HG03565 (cell line): Measurements from ENCODE around the gene GJA8.
"Not testable (repeated sequence)": the region's sequence is repeated elsewhere in the genome, so short reads cannot be mapped to it uniquely, and the experiment has no call there.

Experiments
- ATAC-seq: cut with Tn5 transposase; IDR thresholded peaks from one replicate; pipeline ENCODE4 v1.9.1; 2021; ENCODE audit warnings: mild to moderate bottlenecking, moderate library complexity; ENCODE audit not compliant: unreplicated experiment

Gene GJA8

DNA sequence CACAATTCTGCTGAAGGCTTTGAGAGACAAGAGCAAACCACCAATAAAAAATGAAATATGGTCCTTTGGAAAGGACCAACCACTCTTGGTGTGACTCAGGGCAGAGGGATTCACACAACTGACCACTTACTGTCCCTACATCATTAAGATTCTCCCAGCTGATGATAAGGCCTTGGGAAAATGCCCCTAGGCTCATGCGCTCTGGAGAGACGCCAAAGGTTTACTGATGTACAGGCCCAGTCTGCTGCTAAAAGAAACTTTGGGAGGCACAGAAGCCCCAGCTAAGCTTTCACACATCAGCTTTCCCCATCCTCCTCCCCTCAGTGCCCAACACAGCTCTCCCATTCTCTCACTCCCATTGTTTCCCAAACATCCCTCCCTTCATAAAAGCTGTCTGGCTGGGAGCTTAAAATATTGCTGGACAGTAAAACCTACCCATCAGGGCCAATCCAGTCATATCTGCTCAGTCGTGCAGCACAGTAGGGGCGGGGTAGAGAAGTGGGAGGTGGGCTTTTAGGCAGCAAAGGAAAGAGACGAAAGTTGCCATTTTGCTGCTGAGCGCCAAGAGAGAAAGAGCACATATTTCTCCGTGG is at the start of gene GJA8:
GJA8 (plus strand) TSS at position 543 of the 593 bp plus-strand sequence. CDS start 5,161 bp downstream, outside the sequence.
- ATAC-seq = no peak

DNA sequence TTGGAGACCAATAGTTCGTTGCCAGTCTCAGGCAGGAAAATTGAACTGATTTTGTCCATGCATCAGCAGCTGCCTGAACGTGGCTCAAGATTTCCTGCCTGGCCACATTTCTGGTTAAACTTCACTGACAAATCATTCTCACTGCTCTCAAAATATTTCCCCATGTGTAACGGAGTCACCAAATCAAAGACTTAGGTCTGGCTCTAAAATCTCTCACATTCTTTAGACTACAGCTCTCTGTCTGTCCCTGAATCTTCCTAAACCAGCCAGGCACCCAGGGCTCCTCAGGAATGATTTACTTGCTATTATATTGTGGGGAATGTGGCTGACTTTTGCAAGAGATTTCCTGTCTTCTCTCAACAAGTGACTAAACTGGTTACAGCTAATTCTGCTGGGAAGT is 49.2 kb upstream of the GJA8 start:
- no peak for ATAC-seq

GRCh38 chr1:147854989-147855388 is 47.6 kb upstream of the GJA8 start:
- ATAC-seq = not testable (repeated sequence)

GRCh38 chr1:147855996-147856395 is 46.6 kb upstream of the GJA8 start:
- ATAC-seq = not testable (repeated sequence)

DNA sequence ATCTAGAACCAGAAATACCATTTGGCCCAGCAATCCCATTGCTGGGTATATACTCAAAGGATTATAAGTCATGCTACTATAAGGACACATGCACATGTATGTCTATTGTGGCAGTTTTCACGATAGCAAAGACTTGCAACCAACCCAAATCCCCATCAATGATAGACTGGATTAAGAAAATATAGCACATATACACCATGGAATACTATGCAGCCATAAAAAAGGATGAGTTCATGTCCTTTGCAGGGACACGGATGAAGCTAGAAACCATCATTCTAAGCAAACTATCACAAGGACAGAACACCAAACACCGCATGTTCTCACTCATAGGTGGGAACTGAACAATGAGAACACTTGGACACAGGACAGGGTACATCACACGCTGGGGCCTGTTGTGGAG is 35.4 kb upstream of the GJA8 start:
- not testable (repeated sequence) for ATAC-seq

- ATAC-seq = no peak
Observed at GRCh38 chr1:147878022-147878421, 24.6 kb upstream of the GJA8 start.

DNA sequence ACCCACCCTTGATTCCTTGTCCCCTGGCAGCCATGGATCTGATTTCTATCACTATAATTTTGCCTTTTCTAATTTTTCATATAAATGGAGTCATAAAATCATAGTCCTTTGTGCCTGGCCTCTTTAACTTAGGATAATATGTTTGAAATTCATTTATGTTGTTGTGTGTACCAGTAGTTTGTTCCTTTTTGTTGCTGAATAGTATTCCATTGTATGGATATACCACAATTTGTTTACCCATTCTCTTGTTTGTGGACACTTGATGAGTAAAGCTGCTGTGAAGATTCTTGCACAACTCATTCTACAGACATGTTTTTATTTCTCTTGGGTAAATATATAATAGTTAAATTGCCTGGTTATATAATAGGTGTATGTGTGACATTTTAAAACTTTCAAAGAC is 22.7 kb upstream of the GJA8 start:
- no peak for ATAC-seq

DNA sequence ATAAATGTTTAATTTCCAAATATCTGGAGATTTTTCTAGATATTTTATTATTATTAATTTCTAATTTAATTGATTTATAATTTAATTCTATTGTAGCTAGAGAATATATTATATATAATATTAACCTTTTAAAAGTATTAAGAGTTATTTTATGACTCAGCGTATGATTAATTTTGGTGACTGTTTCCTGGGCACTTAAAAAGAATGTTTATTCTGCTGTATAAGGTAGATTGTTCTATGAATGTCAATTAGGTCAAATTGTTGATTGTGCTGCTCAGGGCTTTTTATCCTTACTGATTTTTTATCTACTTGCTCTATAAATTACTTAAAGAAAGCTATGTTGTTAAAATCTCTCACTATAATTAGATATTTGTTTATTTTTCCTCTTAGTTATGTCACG is 20.1 kb upstream of the GJA8 start:
- ATAC-seq = no peak

GRCh38 chr1:147890177-147890790 is 12.3 kb upstream of the GJA8 start:
- ATAC-seq = no peak

GRCh38 chr1:147891088-147891487 is 11.5 kb upstream of the GJA8 start:
- ATAC-seq = no peak

DNA sequence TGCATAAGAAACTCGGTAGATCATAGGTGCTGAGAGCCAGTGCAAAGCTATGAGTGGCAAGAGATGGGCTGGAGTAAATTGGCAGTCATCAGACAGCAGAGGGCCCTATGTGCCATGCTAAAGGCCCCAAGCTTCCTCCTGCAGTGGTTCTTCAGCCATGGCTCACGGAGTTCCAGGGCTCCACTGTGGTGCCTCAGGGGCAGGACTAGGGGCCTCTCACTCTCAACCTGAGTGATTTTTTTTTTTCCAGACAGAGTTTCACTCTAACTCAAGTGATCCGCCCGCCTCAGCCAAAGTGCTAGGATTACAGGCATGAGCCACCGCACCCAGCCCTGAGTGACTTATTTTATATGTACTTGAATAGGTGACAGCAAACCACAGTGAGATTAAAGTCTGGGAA is 10.4 kb upstream of the GJA8 start:
- ATAC-seq = no peak

GRCh38 chr1:147892731-147893214 is 9.8 kb upstream of the GJA8 start:
- no peak for ATAC-seq

DNA sequence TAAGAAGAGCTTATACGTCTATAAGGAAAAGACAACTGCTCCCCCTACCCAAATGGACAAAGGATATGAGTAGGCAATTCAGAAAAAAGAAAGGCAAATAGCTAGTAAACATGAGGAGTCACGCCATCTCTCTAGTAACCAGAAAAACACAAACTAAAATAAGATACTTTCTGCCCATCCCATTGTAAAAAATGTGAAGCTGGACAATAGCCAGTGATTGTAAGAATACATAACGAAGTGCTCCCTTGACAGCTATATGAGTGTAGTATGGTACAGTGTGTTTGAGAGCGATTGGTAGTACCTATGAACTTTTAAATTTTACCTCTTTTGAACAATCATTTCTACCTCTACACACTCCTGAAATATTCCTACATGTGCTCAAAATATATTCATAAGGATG is 7.5 kb upstream of the GJA8 start:
- ATAC-seq = no peak

GRCh38 chr1:147897029-147897752 is 5.4 kb upstream of the GJA8 start:
- no peak for ATAC-seq

- ATAC-seq = no peak
Observed at GRCh38 chr1:147897789-147898188, 4.8 kb upstream of the GJA8 start.

- no peak for ATAC-seq
Observed at GRCh38 chr1:147904726-147905125, 2.1 kb downstream of the GJA8 start.

- no peak for ATAC-seq
Observed at GRCh38 chr1:147907786-147908509, 5.4 kb downstream of the GJA8 start.

DNA sequence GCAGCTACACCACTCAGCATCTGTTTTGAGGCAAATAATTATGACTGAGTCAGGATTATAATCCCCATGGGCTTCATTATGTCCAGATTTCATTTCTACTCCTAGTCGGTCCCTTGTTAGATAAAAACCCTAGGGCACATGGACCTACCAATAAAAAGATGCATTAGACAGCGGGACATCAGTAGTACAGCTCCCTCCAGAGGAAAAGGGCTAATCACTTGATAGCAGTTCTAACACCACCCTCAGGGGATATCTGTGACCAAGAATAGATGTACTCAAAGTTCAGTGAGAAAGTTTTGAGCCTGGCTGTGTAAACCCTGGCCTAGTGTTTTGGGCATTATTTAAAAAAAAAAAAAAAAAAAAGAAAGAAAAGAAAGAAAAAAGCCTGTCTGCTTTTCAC is 10.0 kb downstream of the GJA8 start:
- no peak for ATAC-seq

GRCh38 chr1:147913362-147913942 is 10.9 kb downstream of the GJA8 start:
- no peak for ATAC-seq

- ATAC-seq = no peak
Observed at GRCh38 chr1:147919896-147920295, 17.3 kb downstream of the GJA8 start.

DNA sequence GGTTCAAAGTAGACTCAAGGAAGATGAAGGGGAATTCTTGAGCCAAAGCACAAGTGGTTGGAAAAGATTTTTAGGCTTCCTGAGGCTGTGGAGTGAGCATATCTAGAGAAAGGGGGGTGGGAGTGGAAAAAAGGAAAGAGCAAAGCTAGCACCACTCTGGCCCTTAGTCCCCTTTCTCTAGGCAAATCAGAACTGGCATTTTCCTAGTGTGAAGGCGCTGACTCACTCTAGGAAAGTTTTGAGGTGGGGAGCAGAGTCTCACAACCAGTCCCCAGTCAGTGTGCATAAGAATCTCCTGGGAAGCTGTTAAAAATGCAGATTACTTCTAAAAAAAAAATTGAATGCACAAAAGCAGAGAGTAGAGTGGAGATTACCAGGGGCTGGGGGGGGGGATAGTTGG is 22.2 kb downstream of the GJA8 start:
- no peak for ATAC-seq
